Testis (tissue), 3 donors: Measurements from ENCODE around the gene NFIA. TPM values are rescaled to one million over a fixed set of nuclear protein-coding genes. Genes with fewer than 3 reads are reported as not detected.
A peak's percentile ranks its signal among the peaks of the same experiment; 100 is the strongest.

ENCODE experiments used
- DNase-seq: peaks from one replicate; pipeline ENCODE4 v3.0.0-alpha.2; 2019
- H3K27ac ChIP-seq, 2 donors: fragments of 200-600 bp; sonication (generic); one replicate each; pipeline ENCODE4 v1.5.1; 2019
- H3K27me3 ChIP-seq: fragments of 200-600 bp; sonication (generic); one replicate; pipeline ENCODE4 v1.5.1; 2019
- H3K36me3 ChIP-seq: fragments of 200-600 bp; sonication (generic); one replicate; pipeline ENCODE4 v1.5.1; 2017; ENCODE audit warnings: low read depth; ENCODE audit errors: missing control alignments
- H3K4me1 ChIP-seq: fragments of 200-600 bp; sonication (generic); one replicate; pipeline ENCODE4 v1.5.1; 2019
- H3K4me3 ChIP-seq, 2 donors: fragments of 200-600 bp; sonication (generic); one replicate each; pipeline ENCODE4 v1.5.1; 2017 to 2019
- H3K9me3 ChIP-seq: fragments of 200-600 bp; sonication (generic); one replicate; pipeline ENCODE4 v1.5.1; 2017
- CTCF ChIP-seq, 3 experiments: fragments of 450-650 bp in 2 of 3; fragments of 200-600 bp in 1 of 3; sonication (generic) in 1 of 3; IDR thresholded peaks; one replicate each; pipeline ENCODE4 v1.5.1; 2016 to 2019; ENCODE audit warnings: antibody characterized with exemption in 3 of 3, mild to moderate bottlenecking in 2 of 3, moderate library complexity in 1 of 3
- POLR2A ChIP-seq: fragments of 450-650 bp; IDR thresholded peaks from one replicate; pipeline ENCODE4 v1.6.1; 2017; ENCODE audit warnings: antibody characterized with exemption, mild to moderate bottlenecking, moderate library complexity
- WGBS, 2 donors: methylation state at CpG; one replicate each; pipeline ENCODE4 v1.1.5; 2018; 5-methylcytosine and 5-hydroxymethylcytosine counted together
- intact Hi-C: fragments of 100-400 bp; cut with DNase I; formaldehyde crosslinking; loops from one replicate; pipeline ENCODE4 v1.15.1; 2023; ENCODE audit warnings: low total_unique reads
- polyA plus RNA-seq: library from polyadenylated mRNA; stranded (reverse); fragments of 350-450 nt; fragmentation: Illumina TruSeq; extraction: RNeasy Lipid Tissue Mini Kit (QIAGEN cat#74804); gene quantifications from one replicate; pipeline ENCODE4 v1.2.3, GENCODE V29; 2014; ENCODE audit warnings: low read depth, low replicate concordance; ENCODE audit not compliant: insufficient read depth
- total RNA-seq, 2 donors: library from RNA; depleted of rRNA; stranded (reverse); fragments of >200 nt; gene quantifications; one replicate each; pipeline ENCODE4 v1.2.3, GENCODE V29; 2016

The NFIA gene
- total and polyA plus RNA-seq, 3 donors from 2014 or later: 11.6 to 78.9 (median 53.5) TPM

GRCh38 chr1:61238359-61238665, 156.0 kb downstream of the NFIA start:
- H3K27ac ChIP-seq: no peak overlapping the region
- no peaks in the 10 kb centered on the region for H3K36me3 ChIP-seq
- intact Hi-C loops: no loop called here
- DNase-seq: no peak
- TF ChIP-seq POLR2A (no peak), CTCF (IDR thresholded peaks at IDR 0.05) (no peak)
- H3K4me3 ChIP-seq: no peak overlapping the region
- H3K9me3 ChIP-seq: no peaks in the 10 kb centered on the region
- WGBS, 2 donors: 82 to 89% methylated on average over 5 of the region's 5 CpGs
- peaks cover 7% of the 10 kb centered on the region for H3K4me1 ChIP-seq
- no peaks in the 10 kb centered on the region for H3K27me3 ChIP-seq

GRCh38 chr1:61240878-61241277, 158.5 kb downstream of the NFIA start:
- Histone ChIP-seq H3K4me3 (no peak overlapping the region), H3K9me3 (no peaks in the 10 kb centered on the region), H3K27me3 (no peaks in the 10 kb centered on the region), H3K4me1 (peaks cover 7% of the 10 kb centered on the region), H3K27ac (peak overlapping the region in 1 of 2 donors; percentile 17), H3K36me3 (no peaks in the 10 kb centered on the region)
- 79 to 83% methylated on average over 3 of the region's 3 CpGs for WGBS, 2 donors
- intact Hi-C loops: no loop called here
- TF ChIP-seq CTCF (IDR thresholded peaks at IDR 0.05) (no peak), POLR2A (no peak)
- DNase-seq: no peak

GRCh38 chr1:61241411-61241838, 159.1 kb downstream of the NFIA start:
- intact Hi-C loops: no loop called here
- Histone ChIP-seq H3K4me3 (no peak overlapping the region), H3K27ac (peak overlapping the region in 1 of 2 donors; percentile 17), H3K9me3 (no peaks in the 10 kb centered on the region), H3K27me3 (no peaks in the 10 kb centered on the region), H3K36me3 (no peaks in the 10 kb centered on the region), H3K4me1 (peaks cover 7% of the 10 kb centered on the region)
- TF ChIP-seq CTCF (IDR thresholded peaks at IDR 0.05) (no peak), POLR2A (no peak)
- 30 to 43% methylated on average over 4 of the region's 4 CpGs for WGBS, 2 donors
- DNase-seq: no peak

- Histone ChIP-seq H3K9me3 (no peaks in the 10 kb centered on the region), H3K36me3 (no peaks in the 10 kb centered on the region), H3K4me3 (no peak overlapping the region), H3K27ac (peak overlapping the region in 1 of 2 donors; percentile 17), H3K4me1 (peaks cover 7% of the 10 kb centered on the region), H3K27me3 (no peaks in the 10 kb centered on the region)
- no peak for DNase-seq
- intact Hi-C loops: no loop called here
- no peak for TF ChIP-seq POLR2A
- TF ChIP-seq CTCF (IDR thresholded peaks at IDR 0.05): no peak
- whole genome bisulfite sequencing, 2 donors: 59 to 65% methylated on average over 2 of the region's 2 CpGs
These were observed 159.6 kb downstream of the NFIA start for GRCh38 chr1:61241973-61242381.

GRCh38 chr1:61244114-61244513, 161.8 kb downstream of the NFIA start:
- WGBS, 2 donors: 56 to 57% methylated on average over 1 of the region's 1 CpG
- peaks cover 7% of the 10 kb centered on the region for H3K4me1 ChIP-seq
- H3K9me3 ChIP-seq: no peaks in the 10 kb centered on the region
- DNase-seq: no peak
- no peaks in the 10 kb centered on the region for H3K36me3 ChIP-seq
- no peak for TF ChIP-seq CTCF (IDR thresholded peaks at IDR 0.05)
- no peak for TF ChIP-seq POLR2A
- no peak overlapping the region for H3K27ac ChIP-seq
- H3K27me3 ChIP-seq: no peaks in the 10 kb centered on the region
- H3K4me3 ChIP-seq: no peak overlapping the region
- intact Hi-C loops: no loop called here
